ENCODE measurements around the gene GKN2.
A peak's percentile ranks its signal among the peaks of the same experiment; 100 is the strongest.
"Not testable (repeated sequence)": the region's sequence is repeated elsewhere in the genome, so short reads cannot be mapped to it uniquely, and the experiment has no call there.

Gene GKN2

DNA sequence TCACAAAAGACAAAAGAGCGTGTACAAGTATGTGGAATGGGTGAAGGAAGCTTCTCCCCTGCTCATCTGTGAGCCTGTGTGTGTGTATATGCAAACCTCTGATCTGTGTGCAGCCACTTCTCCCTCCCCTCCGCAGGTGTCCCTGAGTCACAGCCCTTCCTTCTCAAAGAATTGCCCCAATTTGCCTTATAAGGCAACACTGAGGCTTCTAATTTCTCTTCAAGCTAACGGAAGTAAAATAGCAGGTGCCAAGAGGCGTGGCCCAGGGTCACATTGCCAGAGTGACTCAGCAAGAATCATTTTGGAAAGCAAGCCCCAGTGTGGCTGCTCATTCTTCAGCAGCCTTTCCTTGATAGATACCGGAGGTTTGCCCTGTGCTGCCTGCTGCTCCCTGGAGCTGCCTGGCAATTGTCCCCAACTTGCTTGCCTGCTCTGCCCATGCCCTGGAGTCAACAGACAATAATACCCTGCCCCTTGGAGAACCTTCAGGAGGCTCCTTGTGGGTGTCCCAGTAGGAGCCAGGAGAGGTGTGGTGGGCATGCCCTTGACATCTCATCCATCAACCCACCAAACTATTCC, 44.2 kb downstream of the GKN2 start:
- Histone ChIP-seq H3K36me3 (ENCODE audit: control insufficient read depth, insufficient read depth, low read length) (no peaks in the 10 kb centered on the region), H3K4me3 (ENCODE audit: low read depth, low read length) (no peak overlapping the region), H3K4me1 (ENCODE audit: control insufficient read depth, insufficient read depth, low read length) (peaks cover 25% of the 10 kb centered on the region), H3K9ac (ENCODE audit: low read length) (peak overlapping the region; percentile 65), H3K27ac (ENCODE audit: low read depth, low read length) (peak overlapping the region; percentile 76), H3K27me3 (ENCODE audit: control insufficient read depth, insufficient read depth, low read length) (no peaks in the 10 kb centered on the region), H3K9me3 (ENCODE audit: control insufficient read depth, insufficient read depth, low read depth, low read length) (peaks cover 6% of the 10 kb centered on the region)

DNA sequence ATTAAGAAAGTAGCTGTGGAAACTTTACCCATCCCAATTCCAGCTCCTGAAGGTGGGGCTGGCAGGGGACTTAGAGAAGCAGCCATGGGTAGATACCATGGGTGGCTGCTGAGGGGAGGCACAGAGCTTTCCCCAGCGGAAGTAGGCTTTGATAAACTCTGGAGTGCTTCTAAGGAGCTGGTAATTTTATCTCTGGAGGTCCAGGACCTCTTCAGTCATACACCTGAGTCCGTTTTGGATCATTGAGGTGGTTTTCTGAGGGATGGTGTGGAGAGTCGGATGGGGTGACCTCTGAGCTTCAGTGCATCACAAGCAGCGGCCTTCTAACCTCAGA, 44.8 kb downstream of the GKN2 start:
- no peaks in the 10 kb centered on the region for H3K36me3 ChIP-seq (ENCODE audit: control insufficient read depth, insufficient read depth, low read length)
- peak overlapping the region; percentile 33; the same call in 1 of the 2 replicates for H3K27ac ChIP-seq (ENCODE audit: low read depth, low read length)
- peaks cover 6% of the 10 kb centered on the region for H3K9me3 ChIP-seq (ENCODE audit: control insufficient read depth, insufficient read depth, low read depth, low read length)
- H3K27me3 ChIP-seq (ENCODE audit: control insufficient read depth, insufficient read depth, low read length), result no peaks in the 10 kb centered on the region
- peaks cover 25% of the 10 kb centered on the region for H3K4me1 ChIP-seq (ENCODE audit: control insufficient read depth, insufficient read depth, low read length)
- peak overlapping the region; percentile 65 for H3K9ac ChIP-seq (ENCODE audit: low read length)
- H3K4me3 ChIP-seq (ENCODE audit: low read depth, low read length), result no peak overlapping the region

DNA sequence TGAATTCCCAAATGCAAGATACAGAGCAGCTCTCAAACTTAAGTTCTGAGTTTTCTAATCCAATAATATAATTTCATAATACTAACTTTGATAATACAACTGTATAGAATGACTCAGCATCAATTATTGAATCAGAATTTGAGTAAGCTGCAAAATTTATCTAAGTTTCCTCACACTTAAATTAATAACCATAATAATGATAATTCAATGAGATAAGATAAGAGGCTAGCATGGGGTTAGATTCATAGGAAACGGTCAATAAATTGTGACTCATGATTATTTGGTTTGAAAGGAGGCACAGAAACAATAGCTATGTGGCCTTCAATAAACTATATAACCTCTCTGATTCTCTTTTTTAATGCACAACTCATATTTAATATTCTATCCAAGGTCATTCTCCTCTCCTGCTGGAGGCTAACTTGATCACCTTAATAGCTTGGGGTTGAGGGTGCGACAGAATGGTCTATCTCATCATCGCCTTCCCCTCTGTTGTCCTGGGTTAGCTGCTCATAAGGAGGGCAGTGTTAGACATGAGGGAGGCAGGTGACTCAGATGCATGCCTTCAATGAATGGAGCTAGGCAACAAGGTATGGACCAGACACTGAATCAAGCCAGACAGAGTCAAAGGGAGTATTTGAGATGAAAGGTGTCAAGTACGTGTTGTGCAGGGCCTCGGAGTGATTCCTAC, 45.3 kb downstream of the GKN2 start:
- Histone ChIP-seq H3K4me1 (ENCODE audit: control insufficient read depth, insufficient read depth, low read length) (peaks cover 25% of the 10 kb centered on the region), H3K27me3 (ENCODE audit: control insufficient read depth, insufficient read depth, low read length) (no peaks in the 10 kb centered on the region), H3K36me3 (ENCODE audit: control insufficient read depth, insufficient read depth, low read length) (no peaks in the 10 kb centered on the region), H3K9me3 (ENCODE audit: control insufficient read depth, insufficient read depth, low read depth, low read length) (peaks cover 6% of the 10 kb centered on the region), H3K4me3 (ENCODE audit: low read depth, low read length) (no peak overlapping the region), H3K27ac (ENCODE audit: low read depth, low read length) (peak overlapping the region; percentile 33; the same call in 1 of the 2 replicates), H3K9ac (ENCODE audit: low read length) (no peak overlapping the region)

DNA sequence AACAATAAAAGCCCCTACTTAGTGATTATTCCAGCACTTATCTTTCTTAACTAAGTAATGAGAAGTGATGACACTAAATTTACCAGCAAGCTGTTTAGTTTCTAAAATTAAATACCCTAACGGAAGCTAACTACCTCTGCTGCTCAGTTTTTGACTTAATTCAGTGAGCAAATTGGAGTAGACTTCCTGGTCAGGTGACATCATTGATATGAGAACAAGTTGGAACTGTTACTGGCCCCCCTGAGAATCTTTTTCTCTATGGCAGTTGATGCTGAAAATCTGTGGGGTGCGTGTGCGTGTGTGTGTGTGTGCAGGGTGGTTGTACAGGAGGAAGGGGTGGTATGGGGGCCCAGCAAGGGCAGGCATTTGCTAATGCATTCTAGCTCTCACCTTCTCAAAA, 46.0 kb downstream of the GKN2 start:
- H3K27me3 ChIP-seq (ENCODE audit: control insufficient read depth, insufficient read depth, low read length), result no peaks in the 10 kb centered on the region
- H3K27ac ChIP-seq (ENCODE audit: low read depth, low read length), result no peak overlapping the region
- H3K9me3 ChIP-seq (ENCODE audit: control insufficient read depth, insufficient read depth, low read depth, low read length), result peaks cover 6% of the 10 kb centered on the region
- H3K4me3 ChIP-seq (ENCODE audit: low read depth, low read length), result no peak overlapping the region
- no peaks in the 10 kb centered on the region for H3K36me3 ChIP-seq (ENCODE audit: control insufficient read depth, insufficient read depth, low read length)
- peaks cover 22% of the 10 kb centered on the region for H3K4me1 ChIP-seq (ENCODE audit: control insufficient read depth, insufficient read depth, low read length)
- H3K9ac ChIP-seq (ENCODE audit: low read length), result no peak overlapping the region

DNA sequence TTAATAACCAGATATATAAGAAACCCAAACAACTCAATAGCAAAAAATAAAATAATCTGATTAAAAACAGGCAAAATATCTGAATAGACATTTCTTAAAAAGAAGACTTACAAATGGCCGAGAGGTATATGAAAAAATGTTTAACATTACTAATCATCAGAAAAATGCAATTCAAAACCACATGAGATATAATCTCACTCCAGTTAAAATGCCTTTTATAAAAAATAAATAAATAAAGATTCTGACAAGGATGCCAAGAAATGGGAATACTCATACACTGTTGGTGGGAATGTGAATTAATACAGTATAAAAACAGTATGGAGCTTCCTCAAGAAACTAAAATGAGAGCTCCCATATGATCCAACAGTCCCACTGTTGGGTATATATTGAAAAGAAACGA, 47.6 kb downstream of the GKN2 start:
- H3K9ac ChIP-seq (ENCODE audit: low read length), result no peak overlapping the region
- H3K9me3 ChIP-seq (ENCODE audit: control insufficient read depth, insufficient read depth, low read depth, low read length), result peaks cover 8% of the 10 kb centered on the region
- H3K36me3 ChIP-seq (ENCODE audit: control insufficient read depth, insufficient read depth, low read length), result no peaks in the 10 kb centered on the region
- H3K27me3 ChIP-seq (ENCODE audit: control insufficient read depth, insufficient read depth, low read length), result no peaks in the 10 kb centered on the region
- H3K4me1 ChIP-seq (ENCODE audit: control insufficient read depth, insufficient read depth, low read length), result peaks cover 12% of the 10 kb centered on the region; the same call in 1 of the 2 replicates
- no peak overlapping the region for H3K27ac ChIP-seq (ENCODE audit: low read depth, low read length)
- no peak overlapping the region for H3K4me3 ChIP-seq (ENCODE audit: low read depth, low read length)

DNA sequence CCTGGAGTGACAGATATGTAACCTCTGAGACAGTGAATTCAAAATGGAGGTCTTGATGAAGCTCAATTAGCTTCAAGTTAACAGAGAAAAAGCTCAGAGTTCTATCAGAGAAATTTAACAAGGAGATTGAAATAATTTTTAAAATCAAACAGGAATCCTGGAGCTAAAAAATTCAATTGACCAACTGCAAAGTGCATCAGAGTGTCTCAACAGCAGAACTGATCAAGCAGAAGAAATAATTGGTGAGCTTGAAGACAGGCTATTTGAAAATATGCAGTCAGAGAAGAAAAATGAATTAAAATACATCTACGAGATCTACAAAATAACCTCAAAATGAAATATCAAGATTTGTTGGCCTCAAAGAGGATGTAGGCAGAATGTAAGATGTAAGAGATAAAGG, 51.1 kb downstream of the GKN2 start:
- no peak overlapping the region for H3K27ac ChIP-seq (ENCODE audit: low read depth, low read length)

DNA sequence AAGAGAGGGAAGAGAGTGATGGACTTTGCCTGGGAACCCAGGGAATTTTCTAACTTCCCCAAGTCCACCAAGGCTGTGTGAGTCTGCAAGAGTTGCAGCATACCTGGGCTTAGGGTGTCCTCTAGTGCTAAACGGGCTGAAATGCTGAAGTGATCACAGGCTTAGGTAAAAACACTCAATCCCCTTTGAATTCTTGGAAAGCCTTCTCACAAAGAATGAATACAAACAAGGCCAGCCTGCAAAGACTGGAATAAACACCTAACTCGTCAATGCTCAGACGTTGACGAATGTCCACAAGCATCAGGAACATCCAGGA, 51.5 kb downstream of the GKN2 start:
- no peak overlapping the region for H3K4me3 ChIP-seq (ENCODE audit: low read depth, low read length)
- no peaks in the 10 kb centered on the region for H3K36me3 ChIP-seq (ENCODE audit: control insufficient read depth, insufficient read depth, low read length)
- no peaks in the 10 kb centered on the region for H3K4me1 ChIP-seq (ENCODE audit: control insufficient read depth, insufficient read depth, low read length)
- no peak overlapping the region for H3K27ac ChIP-seq (ENCODE audit: low read depth, low read length)
- H3K27me3 ChIP-seq (ENCODE audit: control insufficient read depth, insufficient read depth, low read length), result no peaks in the 10 kb centered on the region
- peaks cover 8% of the 10 kb centered on the region for H3K9me3 ChIP-seq (ENCODE audit: control insufficient read depth, insufficient read depth, low read depth, low read length)
- H3K9ac ChIP-seq (ENCODE audit: low read length), result no peak overlapping the region

More for the DNA sequence above, 51.1 kb downstream of the GKN2 start:
- peaks cover 8% of the 10 kb centered on the region for H3K9me3 ChIP-seq (ENCODE audit: control insufficient read depth, insufficient read depth, low read depth, low read length)
- no peak overlapping the region for H3K4me3 ChIP-seq (ENCODE audit: low read depth, low read length)
- H3K27me3 ChIP-seq (ENCODE audit: control insufficient read depth, insufficient read depth, low read length), result no peaks in the 10 kb centered on the region
- no peaks in the 10 kb centered on the region for H3K4me1 ChIP-seq (ENCODE audit: control insufficient read depth, insufficient read depth, low read length)
- H3K9ac ChIP-seq (ENCODE audit: low read length), result no peak overlapping the region
- no peaks in the 10 kb centered on the region for H3K36me3 ChIP-seq (ENCODE audit: control insufficient read depth, insufficient read depth, low read length)

DNA sequence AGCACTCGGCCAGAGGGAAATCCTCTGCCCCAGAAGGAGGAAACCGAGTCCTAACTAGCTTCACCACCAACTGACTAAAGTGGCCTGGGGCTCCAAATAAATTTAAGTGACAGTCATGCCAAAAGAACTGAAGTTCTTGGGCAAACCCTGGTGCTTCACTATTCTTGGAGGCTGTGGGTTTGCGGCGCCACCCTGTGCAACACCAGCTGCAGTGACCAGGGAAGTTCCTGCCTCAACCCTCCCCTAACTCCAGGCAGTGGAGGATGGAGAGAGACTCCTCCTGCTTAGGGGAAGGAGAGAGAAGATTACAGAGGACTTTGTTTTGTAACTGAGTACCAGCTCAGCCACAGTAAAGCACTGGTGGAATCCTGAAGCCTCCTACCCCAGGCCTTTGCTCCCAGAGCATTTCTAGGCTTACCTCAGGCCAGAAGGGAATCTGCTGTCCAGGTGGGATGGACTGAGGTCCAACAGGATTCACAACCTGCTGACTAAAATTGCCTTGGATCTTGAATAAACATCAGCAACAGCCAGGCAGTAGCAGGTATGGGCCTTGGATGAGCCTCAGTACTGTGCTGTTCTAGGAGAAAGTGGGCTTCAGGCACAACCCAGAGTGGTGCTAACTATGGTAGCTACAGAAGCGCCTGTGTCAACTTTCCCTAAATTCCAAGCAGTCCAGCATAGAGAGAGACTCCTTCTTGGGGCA, 52.0 kb downstream of the GKN2 start:
- H3K9me3 ChIP-seq (ENCODE audit: control insufficient read depth, insufficient read depth, low read depth, low read length), result peaks cover 8% of the 10 kb centered on the region
- no peaks in the 10 kb centered on the region for H3K4me1 ChIP-seq (ENCODE audit: control insufficient read depth, insufficient read depth, low read length)
- H3K36me3 ChIP-seq (ENCODE audit: control insufficient read depth, insufficient read depth, low read length), result no peaks in the 10 kb centered on the region
- H3K27me3 ChIP-seq (ENCODE audit: control insufficient read depth, insufficient read depth, low read length), result no peaks in the 10 kb centered on the region
- H3K27ac ChIP-seq (ENCODE audit: low read depth, low read length), result no peak overlapping the region
- H3K4me3 ChIP-seq (ENCODE audit: low read depth, low read length), result no peak overlapping the region
- H3K9ac ChIP-seq (ENCODE audit: low read length), result no peak overlapping the region

DNA sequence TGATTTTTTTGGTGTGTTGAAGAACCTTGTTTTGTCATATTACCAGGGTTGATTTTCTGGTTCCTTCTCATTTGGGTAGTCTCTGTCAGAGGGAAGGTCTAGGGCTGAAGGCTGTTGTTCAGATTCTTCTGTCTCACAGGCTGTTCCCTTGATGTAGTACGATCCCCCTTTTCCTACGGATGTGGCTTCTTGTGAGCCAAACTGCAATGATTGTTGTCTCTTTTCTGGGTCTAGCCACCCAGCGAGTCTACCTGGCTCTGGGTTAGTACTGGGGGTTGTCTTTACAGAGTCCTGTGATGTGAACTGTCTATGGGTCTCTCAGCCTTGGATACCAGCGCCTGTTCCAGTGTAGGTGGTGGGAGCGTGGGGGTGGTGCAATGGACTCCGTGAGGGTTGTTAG, 56.7 kb downstream of the GKN2 start:
- H3K9me3 ChIP-seq (ENCODE audit: control insufficient read depth, insufficient read depth, low read depth, low read length); H3K27ac ChIP-seq (ENCODE audit: low read depth, low read length); H3K9ac ChIP-seq (ENCODE audit: low read length); H3K4me1 ChIP-seq (ENCODE audit: control insufficient read depth, insufficient read depth, low read length); H3K27me3 ChIP-seq (ENCODE audit: control insufficient read depth, insufficient read depth, low read length); H3K4me3 ChIP-seq (ENCODE audit: low read depth, low read length); H3K36me3 ChIP-seq (ENCODE audit: control insufficient read depth, insufficient read depth, low read length): not testable (repeated sequence)

All from HUES6 (cell line).